Esophagus muscularis mucosa (tissue), 3 donors: Measurements from ENCODE around the gene CDK4.
A peak's percentile ranks its signal among the peaks of the same experiment; 100 is the strongest.

Experiments used
- POLR2A ChIP-seq: fragments of 450-650 bp; IDR thresholded peaks from one replicate; pipeline ENCODE4 v1.6.1; 2017; ENCODE audit warnings: antibody characterized with exemption, moderate library complexity, mild to moderate bottlenecking, low read depth
- POLR2AphosphoS5 ChIP-seq, 2 donors: sonication (generic); formaldehyde crosslinking; IDR thresholded peaks; one replicate each; pipeline ENCODE4 v1.6.1; 2017; ENCODE audit warnings: antibody characterized with exemption in 2 of 2
- TF ChIP-seq, protein P1 (sequence below), 3 experiments: fragments of 200-600 bp in 2 of 3; fragments of 450-650 bp in 1 of 3; sonication (generic) in 2 of 3; IDR thresholded peaks; one replicate each; pipeline ENCODE4 v1.5.1; 2017 to 2019; ENCODE audit warnings: antibody characterized with exemption in 3 of 3, mild to moderate bottlenecking in 2 of 3, moderate library complexity in 1 of 3

DNA sequence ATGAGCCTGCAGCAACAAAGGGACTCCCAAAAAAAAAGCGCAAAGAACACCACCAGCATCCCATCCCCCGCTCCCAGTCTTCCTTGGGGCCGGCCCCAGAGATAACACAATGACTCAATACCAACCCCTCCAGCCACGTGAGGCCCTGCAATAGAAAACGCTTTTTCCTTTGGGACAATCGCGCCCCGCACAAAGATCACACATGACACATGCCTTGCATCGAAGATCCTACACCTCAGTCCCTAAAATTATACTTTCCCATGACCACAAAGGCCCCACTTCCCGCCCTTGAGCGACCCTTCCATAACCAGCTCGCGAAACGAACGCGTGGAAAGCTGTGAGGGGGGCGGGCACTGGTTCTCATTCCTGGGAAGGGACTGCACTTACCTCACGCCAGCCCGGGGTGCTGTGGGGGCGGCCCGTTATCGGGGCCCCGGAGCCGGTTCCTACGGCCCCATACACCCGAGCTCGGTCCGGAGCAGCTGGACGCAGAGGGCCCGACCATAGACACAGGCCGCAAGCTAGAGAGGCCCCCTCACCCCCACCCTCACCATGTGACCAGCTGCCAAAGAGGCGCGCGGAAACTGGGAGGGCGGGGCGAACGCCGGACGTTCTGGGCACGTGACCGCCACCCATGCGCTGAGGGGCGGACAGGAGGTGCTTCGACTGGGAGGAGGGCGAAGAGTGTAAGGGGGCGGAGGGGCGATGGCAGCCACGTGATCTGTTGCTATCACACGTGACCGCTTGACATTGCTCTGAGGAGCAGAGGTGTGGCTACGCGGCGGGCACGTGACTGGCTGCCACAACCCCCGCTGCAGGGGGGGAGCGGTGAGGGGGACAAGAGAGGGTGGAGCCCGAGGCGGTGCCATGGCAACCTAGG lies at the start of gene CDK4:
- TF ChIP-seq POLR2A (peak; percentile 61), POLR2AphosphoS5 (IDR thresholded peaks at IDR 0.05) (peak; percentile 89 to 98)
- TF ChIP-seq, protein P1, sequence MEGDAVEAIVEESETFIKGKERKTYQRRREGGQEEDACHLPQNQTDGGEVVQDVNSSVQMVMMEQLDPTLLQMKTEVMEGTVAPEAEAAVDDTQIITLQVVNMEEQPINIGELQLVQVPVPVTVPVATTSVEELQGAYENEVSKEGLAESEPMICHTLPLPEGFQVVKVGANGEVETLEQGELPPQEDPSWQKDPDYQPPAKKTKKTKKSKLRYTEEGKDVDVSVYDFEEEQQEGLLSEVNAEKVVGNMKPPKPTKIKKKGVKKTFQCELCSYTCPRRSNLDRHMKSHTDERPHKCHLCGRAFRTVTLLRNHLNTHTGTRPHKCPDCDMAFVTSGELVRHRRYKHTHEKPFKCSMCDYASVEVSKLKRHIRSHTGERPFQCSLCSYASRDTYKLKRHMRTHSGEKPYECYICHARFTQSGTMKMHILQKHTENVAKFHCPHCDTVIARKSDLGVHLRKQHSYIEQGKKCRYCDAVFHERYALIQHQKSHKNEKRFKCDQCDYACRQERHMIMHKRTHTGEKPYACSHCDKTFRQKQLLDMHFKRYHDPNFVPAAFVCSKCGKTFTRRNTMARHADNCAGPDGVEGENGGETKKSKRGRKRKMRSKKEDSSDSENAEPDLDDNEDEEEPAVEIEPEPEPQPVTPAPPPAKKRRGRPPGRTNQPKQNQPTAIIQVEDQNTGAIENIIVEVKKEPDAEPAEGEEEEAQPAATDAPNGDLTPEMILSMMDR (IDR thresholded peaks at IDR 0.05) = peak in 1 of 3 experiments; percentile 26
